Measurements from ENCODE around the gene SLC12A5.

- no peak for TF ChIP-seq CTCF (IDR thresholded peaks at IDR 0.05)
- no peak for TF ChIP-seq POLR2A (IDR thresholded peaks at IDR 0.05; ENCODE audit: low read length)
- no peak for TF ChIP-seq MAZ (IDR thresholded peaks at IDR 0.05; ENCODE audit: borderline replicate concordance, low read depth, low read length)
- no peak for TF ChIP-seq TFCP2L1 (CRISPR knock-in tag; IDR thresholded peaks at IDR 0.05)
- TF ChIP-seq MYC (IDR thresholded peaks at IDR 0.05; ENCODE audit: borderline replicate concordance, low read length): no peak
Observed at GRCh38 chr20:46065006-46065405, 36.0 kb downstream of the SLC12A5 start.
